ENCODE results near the gene TRPV3.

DNA sequence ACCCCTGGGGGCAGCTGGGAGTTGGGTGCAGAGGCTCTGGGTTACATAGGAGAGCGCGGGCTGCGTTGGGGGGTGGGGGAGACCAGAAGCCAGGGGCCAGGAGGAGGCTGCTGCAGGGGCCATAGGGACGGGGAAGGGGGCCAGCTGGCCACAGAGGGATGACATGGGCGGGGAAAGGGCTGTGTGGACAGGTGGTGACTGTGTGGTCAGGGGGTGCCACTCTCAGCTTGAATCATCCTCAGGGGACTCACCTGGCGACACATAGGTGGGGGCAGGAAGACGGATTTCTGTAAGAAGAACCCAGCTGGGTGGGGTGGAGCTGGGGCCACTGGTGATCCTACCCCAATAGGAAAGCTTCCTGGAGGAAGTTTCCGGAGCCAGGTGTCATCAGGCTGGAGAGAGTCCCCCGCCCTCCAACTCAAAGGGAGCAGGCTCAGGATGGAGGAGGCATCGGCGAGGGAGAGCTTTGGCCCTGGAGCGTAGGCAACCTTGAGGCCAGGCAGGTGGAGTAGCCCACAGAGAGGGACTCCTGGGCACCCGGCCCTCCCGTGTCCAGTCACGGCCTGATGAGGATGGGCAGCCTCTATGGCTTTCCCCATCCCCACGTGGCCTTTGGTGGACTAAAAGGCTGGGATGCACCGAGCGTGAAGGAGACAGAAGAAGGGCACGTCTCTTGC is 1.2 kb downstream of the TRPV3 start:
- TF ChIP-seq EZH2phosphoT487 (IDR thresholded peaks at IDR 0.05; ENCODE audit: borderline replicate concordance, low read length) (no peak), EZH2 (IDR thresholded peaks at IDR 0.05; ENCODE audit: low read length, unreplicated experiment) (no peak)
- TF ChIP-seq, protein P1, sequence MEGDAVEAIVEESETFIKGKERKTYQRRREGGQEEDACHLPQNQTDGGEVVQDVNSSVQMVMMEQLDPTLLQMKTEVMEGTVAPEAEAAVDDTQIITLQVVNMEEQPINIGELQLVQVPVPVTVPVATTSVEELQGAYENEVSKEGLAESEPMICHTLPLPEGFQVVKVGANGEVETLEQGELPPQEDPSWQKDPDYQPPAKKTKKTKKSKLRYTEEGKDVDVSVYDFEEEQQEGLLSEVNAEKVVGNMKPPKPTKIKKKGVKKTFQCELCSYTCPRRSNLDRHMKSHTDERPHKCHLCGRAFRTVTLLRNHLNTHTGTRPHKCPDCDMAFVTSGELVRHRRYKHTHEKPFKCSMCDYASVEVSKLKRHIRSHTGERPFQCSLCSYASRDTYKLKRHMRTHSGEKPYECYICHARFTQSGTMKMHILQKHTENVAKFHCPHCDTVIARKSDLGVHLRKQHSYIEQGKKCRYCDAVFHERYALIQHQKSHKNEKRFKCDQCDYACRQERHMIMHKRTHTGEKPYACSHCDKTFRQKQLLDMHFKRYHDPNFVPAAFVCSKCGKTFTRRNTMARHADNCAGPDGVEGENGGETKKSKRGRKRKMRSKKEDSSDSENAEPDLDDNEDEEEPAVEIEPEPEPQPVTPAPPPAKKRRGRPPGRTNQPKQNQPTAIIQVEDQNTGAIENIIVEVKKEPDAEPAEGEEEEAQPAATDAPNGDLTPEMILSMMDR (conservative IDR thresholded peaks at IDR 0.05; ENCODE audit: low read depth, low read length): no peak
